Testis (tissue), 2 donors: Measurements from ENCODE around the gene KIF5C.

ENCODE experiments used
- CTCF ChIP-seq, 3 experiments: fragments of 450-650 bp in 2 of 3; fragments of 200-600 bp in 1 of 3; sonication (generic) in 1 of 3; IDR thresholded peaks; one replicate each; pipeline ENCODE4 v1.5.1; 2016 to 2019; ENCODE audit warnings: antibody characterized with exemption in 3 of 3, mild to moderate bottlenecking in 2 of 3, moderate library complexity in 1 of 3
- POLR2A ChIP-seq: fragments of 450-650 bp; IDR thresholded peaks from one replicate; pipeline ENCODE4 v1.6.1; 2017; ENCODE audit warnings: antibody characterized with exemption, mild to moderate bottlenecking, moderate library complexity

- TF ChIP-seq POLR2A (no peak), CTCF (IDR thresholded peaks at IDR 0.05) (no peak)
Measured at GRCh38 chr2:149027590-149028250, 152.7 kb downstream of the KIF5C start.
